ENCODE measurements around the gene OR4C13. TPM values are rescaled to one million over a fixed set of nuclear protein-coding genes. Genes with fewer than 3 reads are reported as not detected.
A peak's percentile ranks its signal among the peaks of the same experiment; 100 is the strongest.
"Not testable (repeated sequence)": the region's sequence is repeated elsewhere in the genome, so short reads cannot be mapped to it uniquely, and the experiment has no call there.

The OR4C13 gene
- total RNA-seq (not detected), polyA plus RNA-seq (ENCODE audit: insufficient read length in 2 of 2) (not detected)
- long read RNA-seq, donor 1: 0 reads
- long read RNA-seq, donor 2: 0 reads
- long read RNA-seq, donor 3: 0 reads
- long read RNA-seq, donor 4: 0 reads

- H3K27ac ChIP-seq (ENCODE audit: low read depth, low read length): no peak within 1 kb of the TSS
- no peak within 1 kb of the TSS for H3K4me3 ChIP-seq (ENCODE audit: low read depth, low read length)
- no peak for DNase-seq (ENCODE audit: low read depth in 4 of 6, low spot score in 6 of 6)
- no peaks in the 10 kb centered on the region for H3K9me3 ChIP-seq (ENCODE audit: control insufficient read depth, insufficient read depth, low read length)
- WGBS (ENCODE audit: insufficient coverage): no CpG with 5 or more reads among the region's 1 CpG
- no peaks in the 10 kb centered on the region for H3K4me1 ChIP-seq (ENCODE audit: control insufficient read depth, insufficient read depth, low read length)
- H3K27me3 ChIP-seq (ENCODE audit: control insufficient read depth, insufficient read depth, low read length): no peaks in the 10 kb centered on the region
- no peaks in the 10 kb centered on the region for H3K36me3 ChIP-seq (ENCODE audit: control insufficient read depth, insufficient read depth, low read length)
Measured at GRCh38 chr11:49952091-49952490, at the start of gene OR4C13. TSS of gene OR4C13 (plus strand) at chr11:49952391. CDS start at chr11:49952423, 32 bp downstream.

- H3K9me3 ChIP-seq (ENCODE audit: control insufficient read depth, insufficient read depth, low read length); H3K4me3 ChIP-seq (ENCODE audit: low read depth, low read length); H3K27me3 ChIP-seq (ENCODE audit: control insufficient read depth, insufficient read depth, low read length); H3K4me1 ChIP-seq (ENCODE audit: control insufficient read depth, insufficient read depth, low read length); H3K27ac ChIP-seq (ENCODE audit: low read depth, low read length); DNase-seq (ENCODE audit: low read depth in 4 of 6, low spot score in 6 of 6); H3K36me3 ChIP-seq (ENCODE audit: control insufficient read depth, insufficient read depth, low read length): not testable (repeated sequence)
- WGBS (ENCODE audit: insufficient coverage): 49% methylated on average over 5 of the region's 13 CpGs
Measured at GRCh38 chr11:49911516-49911915, 40.7 kb upstream of the OR4C13 start.

- no CpG with 5 or more reads among the region's 1 CpG for WGBS (ENCODE audit: insufficient coverage)
- H3K9me3 ChIP-seq (ENCODE audit: control insufficient read depth, insufficient read depth, low read length); H3K36me3 ChIP-seq (ENCODE audit: control insufficient read depth, insufficient read depth, low read length); H3K4me3 ChIP-seq (ENCODE audit: low read depth, low read length); H3K27ac ChIP-seq (ENCODE audit: low read depth, low read length); DNase-seq (ENCODE audit: low read depth in 4 of 6, low spot score in 6 of 6); H3K27me3 ChIP-seq (ENCODE audit: control insufficient read depth, insufficient read depth, low read length); H3K4me1 ChIP-seq (ENCODE audit: control insufficient read depth, insufficient read depth, low read length): not testable (repeated sequence)
Measured at GRCh38 chr11:49948701-49949100, 3.5 kb upstream of the OR4C13 start.

GRCh38 chr11:49973439-49973838, 21.2 kb downstream of the OR4C13 start:
- H3K4me1 ChIP-seq (ENCODE audit: control insufficient read depth, insufficient read depth, low read length); H3K9me3 ChIP-seq (ENCODE audit: control insufficient read depth, insufficient read depth, low read length); H3K27ac ChIP-seq (ENCODE audit: low read depth, low read length); H3K36me3 ChIP-seq (ENCODE audit: control insufficient read depth, insufficient read depth, low read length); DNase-seq (ENCODE audit: low read depth in 4 of 6, low spot score in 6 of 6); H3K4me3 ChIP-seq (ENCODE audit: low read depth, low read length); H3K27me3 ChIP-seq (ENCODE audit: control insufficient read depth, insufficient read depth, low read length): not testable (repeated sequence)
- WGBS (ENCODE audit: insufficient coverage): no CpG with 5 or more reads among the region's 4 CpGs

- not testable (repeated sequence) for H3K27ac ChIP-seq (ENCODE audit: low read depth, low read length); H3K36me3 ChIP-seq (ENCODE audit: control insufficient read depth, insufficient read depth, low read length); H3K4me1 ChIP-seq (ENCODE audit: control insufficient read depth, insufficient read depth, low read length); DNase-seq (ENCODE audit: low read depth in 4 of 6, low spot score in 6 of 6); H3K9me3 ChIP-seq (ENCODE audit: control insufficient read depth, insufficient read depth, low read length); H3K4me3 ChIP-seq (ENCODE audit: low read depth, low read length); H3K27me3 ChIP-seq (ENCODE audit: control insufficient read depth, insufficient read depth, low read length)
- WGBS (ENCODE audit: insufficient coverage): no CpG with 5 or more reads among the region's 1 CpG
Measured at GRCh38 chr11:49982435-49982834, 30.2 kb downstream of the OR4C13 start, which contains the start of gene OR4C12. TSS of gene OR4C12 (minus strand) at chr11:49982535. CDS start at chr11:49982501, 34 bp downstream.

- Histone ChIP-seq H3K27me3 (ENCODE audit: control insufficient read depth, insufficient read depth, low read length) (no peaks in the 10 kb centered on the region), H3K4me3 (ENCODE audit: low read depth, low read length) (no peak overlapping the region), H3K36me3 (ENCODE audit: control insufficient read depth, insufficient read depth, low read length) (no peaks in the 10 kb centered on the region), H3K27ac (ENCODE audit: low read depth, low read length) (no peak overlapping the region), H3K4me1 (ENCODE audit: control insufficient read depth, insufficient read depth, low read length) (no peaks in the 10 kb centered on the region), H3K9me3 (ENCODE audit: control insufficient read depth, insufficient read depth, low read length) (peaks cover 15% of the 10 kb centered on the region)
- peak in 1 of 6 donors; percentile 2 for DNase-seq (ENCODE audit: low read depth in 4 of 6, low spot score in 6 of 6)
- WGBS (ENCODE audit: insufficient coverage): 40% methylated on average over 3 of the region's 6 CpGs
Measured at GRCh38 chr11:49995565-49995964, 43.4 kb downstream of the OR4C13 start.

Other genes with a start within 250 kb of the OR4C13 start
- gene OR4C12, start 30.1 kb downstream of the OR4C13 start, total RNA-seq: not detected
- gene OR4C12, start 30.1 kb downstream of the OR4C13 start, polyA plus RNA-seq (ENCODE audit: insufficient read length in 2 of 2): not detected
- gene OR4C45, start 80.5 kb downstream of the OR4C13 start, total RNA-seq: not detected
- gene OR4C45, start 80.5 kb downstream of the OR4C13 start, polyA plus RNA-seq (ENCODE audit: insufficient read length in 2 of 2): not detected